Ovary (tissue), 3 donors: Measurements from ENCODE around the gene ADCY9.

Experiments used
- CTCF ChIP-seq, 3 donors: fragments of 450-650 bp in 2 of 3; fragments of 200-600 bp in 1 of 3; IDR thresholded peaks; one replicate each; pipeline versions ENCODE4 v1.5.1 to v1.8.0; 2016 to 2022; ENCODE audit warnings: antibody characterized with exemption in 3 of 3, mild to moderate bottlenecking in 1 of 3
- EP300 ChIP-seq: sonication (generic); formaldehyde crosslinking; IDR thresholded peaks from one replicate; pipeline ENCODE4 v1.6.1; 2017; ENCODE audit warnings: antibody characterized with exemption
- POLR2A ChIP-seq: fragments of 450-650 bp; IDR thresholded peaks from one replicate; pipeline ENCODE4 v1.6.1; 2017; ENCODE audit warnings: antibody characterized with exemption, mild to moderate bottlenecking, moderate library complexity
- donor health status: DM: no; HTN: no; CAD: no.

- no peak for TF ChIP-seq CTCF (IDR thresholded peaks at IDR 0.05)
- TF ChIP-seq POLR2A: no peak
- TF ChIP-seq EP300: no peak
Measured at GRCh38 chr16:3922241-3922640, 194.0 kb downstream of the ADCY9 start.
